K562 (cell line): ENCODE data around the gene IGSF23. TPM values are rescaled to one million over a fixed set of nuclear protein-coding genes. Genes with fewer than 3 reads are reported as not detected.

Experiments used
- ATAC-seq: fragments of 200-7000 bp; cut with Tn5 transposase; 3 replicates; pipeline ENCODE4 v1.9.1; 2020; ENCODE audit warnings: moderate library complexity
- BruUV-seq: library from RNA; stranded (reverse); fragments of 400-500 nt; replicated peaks from 2 replicates; lab custom pipeline; 2021; lab: Mats Ljungman, UMichigan
- CTCF ChIA-PET: fragments of 300-600 bp; formaldehyde crosslinking; extraction: SDS; loops from one replicate; lab custom pipeline; 2021; ENCODE audit warnings: low intra/inter-chr PET ratio; lab: Yijun Ruan, JAX
- POLR2A ChIA-PET: fragments of 300-600, 350-650 bp; sonication (Branson Sonifier 250); formaldehyde crosslinking; extraction: SDS; loops from one replicate; lab custom pipeline; 2021; ENCODE audit warnings: antibody characterized with exemption, inconsistent platforms; lab: Yijun Ruan, JAX
- DNase-seq, 4 experiments: peaks; one replicate each; pipeline versions ENCODE4 v3.0.0 to v3.0.0-alpha.2; 2011 to 2018; ENCODE audit warnings: low spot score in 3 of 4, mixed read lengths in 3 of 4; ENCODE audit errors: extremely low read depth in 1 of 4
- FAIRE-seq: peaks from 2 replicates; lab custom pipeline; 2011; peaks lifted over from hg19 to GRCh38; lab: Jason Lieb, UNC
- H2AFZ ChIP-seq: 2 replicates; pipeline ENCODE4 v1.6.0; 2011; ENCODE audit warnings: low read depth, low read length, control low read depth, inconsistent platforms
- H3K27ac ChIP-seq: fragments of 200-600 bp; 3 replicates; pipeline ENCODE4 v1.8.0; 2011; ENCODE audit warnings: low read depth, mild to moderate bottlenecking, control low read depth, inconsistent platforms, low read length, moderate library complexity, mixed read lengths; ENCODE audit errors: extremely low read depth
- H3K27me3 ChIP-seq, 2 experiments: fragments of 300-600 bp in 1 of 2; 2 replicates in 1 of 2; 3 replicates in 1 of 2; pipeline versions ENCODE4 v1.6.0 to v1.8.0; 2011; ENCODE audit warnings: inconsistent platforms in 2 of 2, low read length in 2 of 2, mild to moderate bottlenecking in 1 of 2, mixed read lengths in 1 of 2, moderate library complexity in 1 of 2; ENCODE audit not compliant: control insufficient read depth in 2 of 2, insufficient read depth in 2 of 2
- H3K36me3 ChIP-seq: fragments of 300-600 bp; 3 replicates; pipeline ENCODE4 v1.8.0; 2011; ENCODE audit warnings: mild to moderate bottlenecking, low read length, inconsistent platforms; ENCODE audit not compliant: control insufficient read depth, insufficient read depth
- H3K4me1 ChIP-seq, 2 experiments: fragments of 200-600 bp in 1 of 2; replicated peaks in 1 of 2; 2 replicates in 1 of 2; 3 replicates in 1 of 2; pipeline versions ENCODE4 v1.5.1 to v1.8.0; 2011; ENCODE audit warnings: inconsistent platforms in 2 of 2, low read length in 2 of 2, mild to moderate bottlenecking in 1 of 2, mixed read lengths in 1 of 2, moderate library complexity in 1 of 2; ENCODE audit not compliant: control insufficient read depth in 2 of 2, insufficient read depth in 2 of 2
- H3K4me2 ChIP-seq: 2 replicates; pipeline ENCODE4 v1.6.1; 2011; ENCODE audit warnings: low read length, control low read depth, inconsistent platforms, mixed read lengths; ENCODE audit not compliant: insufficient read depth
- H3K4me3 ChIP-seq: fragments of 200-600 bp; sonication (generic), shearing (Covaris generic); 2 replicates; pipeline ENCODE4 v1.5.1; 2016; ENCODE audit warnings: control low read depth, inconsistent platforms
- H3K79me2 ChIP-seq: fragments of 200-600 bp; 3 replicates; pipeline ENCODE4 v1.8.0; 2011; ENCODE audit warnings: low read length, inconsistent platforms; ENCODE audit not compliant: control insufficient read depth, insufficient read depth
- H3K9ac ChIP-seq, 2 experiments: 2 replicates each; pipeline versions ENCODE4 v1.6.0 to v1.6.1; 2011; ENCODE audit warnings: low read depth in 2 of 2, low read length in 2 of 2, control low read depth in 1 of 2, inconsistent platforms in 1 of 2, mild to moderate bottlenecking in 1 of 2, mixed read lengths in 1 of 2; ENCODE audit not compliant: insufficient read depth in 1 of 2
- H3K9me1 ChIP-seq: one replicate; pipeline ENCODE4 v1.6.0; 2011; ENCODE audit warnings: inconsistent platforms, mild to moderate bottlenecking, low read length, moderate library complexity; ENCODE audit not compliant: control insufficient read depth, insufficient read depth
- H3K9me3 ChIP-seq: replicated peaks from 2 replicates; pipeline ENCODE4 v1.5.1; 2011; ENCODE audit warnings: low read depth, low read length, inconsistent platforms; ENCODE audit not compliant: control insufficient read depth, insufficient read depth
- H4K20me1 ChIP-seq: replicated peaks from 2 replicates; pipeline ENCODE4 v1.6.1; 2011; ENCODE audit warnings: low read length, inconsistent platforms, mixed read lengths; ENCODE audit not compliant: control insufficient read depth, insufficient read depth
- DACH1 ChIP-seq: fragments of 450-650 bp; IDR thresholded peaks from 2 replicates; pipeline ENCODE4 v1.6.1; 2018; ENCODE audit not compliant: partially characterized antibody
- EZH2 ChIP-seq: IDR thresholded peaks from 2 replicates; pipeline ENCODE4 v1.6.1; 2012; ENCODE audit warnings: low read depth, mild to moderate bottlenecking, inconsistent platforms, low read length, borderline replicate concordance
- MBD2 ChIP-seq: sonication (generic); IDR thresholded peaks from 2 replicates; pipeline ENCODE4 v1.6.1; 2016; ENCODE audit warnings: low read depth, borderline replicate concordance
- NFIX ChIP-seq: fragments of 250-450 bp; sonication (Bioruptor Pico); IDR thresholded peaks from 2 replicates; pipeline ENCODE4 v1.4.0; 2020; ENCODE audit warnings: low read depth, mild to moderate bottlenecking, moderate library complexity
- PREB ChIP-seq: sonication (generic); formaldehyde crosslinking; IDR thresholded peaks from 2 replicates; pipeline ENCODE4 v1.8.1; 2023; ENCODE audit warnings: mild to moderate bottlenecking, missing genetic modification reagents
- RBM17 ChIP-seq: fragments of 200-400 bp; formaldehyde crosslinking; IDR thresholded peaks from 2 replicates; pipeline ENCODE4 v1.6.1; 2017; ENCODE audit warnings: low read depth, mild to moderate bottlenecking, low read length, borderline replicate concordance
- SMAD3 ChIP-seq: fragments of 450-650 bp; formaldehyde crosslinking; conservative IDR thresholded peaks from 2 replicates; pipeline ENCODE4 v1.4.0; 2020; ENCODE audit warnings: mild to moderate bottlenecking
- TCF15 ChIP-seq: fragments of 250-450 bp; sonication (Bioruptor Pico); IDR thresholded peaks from 2 replicates; pipeline ENCODE4 v1.8.0; 2022; ENCODE audit warnings: moderate library complexity, mild to moderate bottlenecking, inconsistent platforms
- U2AF2 ChIP-seq: fragments of 200-400 bp; formaldehyde crosslinking; optimal IDR thresholded peaks from 2 replicates; pipeline ENCODE3; 2017; ENCODE audit warnings: low read depth, mild to moderate bottlenecking, low read length
- ZNF197 ChIP-seq: fragments of 200-800 bp; sonication (Bioruptor generic); IDR thresholded peaks from 2 replicates; pipeline ENCODE4 v1.6.1; 2016; ENCODE audit warnings: low read depth, missing genetic modification characterization, missing compliant biosample characterization
- WGBS: fragments of 100-300 bp; shearing (Covaris generic); methylation state at CpG from one replicate; pipeline ENCODE4 v1.1.6; 2016; ENCODE audit warnings: low coverage, mixed read lengths; ENCODE audit not compliant: insufficient coverage; ENCODE audit errors: missing lambda C conversion rate; 5-methylcytosine and 5-hydroxymethylcytosine counted together
- in situ Hi-C: fragments of 300-500 bp; cut with MboI; formaldehyde crosslinking; loops from 4 replicates; pipeline ENCODE4 v1.15.0; 2018; ENCODE audit warnings: inconsistent platforms, mixed read lengths
- intact Hi-C: fragments of 100-400 bp; cut with micrococcal nuclease; formaldehyde crosslinking; loops from 2 replicates; pipeline ENCODE4 v1.14.2; 2022
- polyA plus RNA-seq, 8 experiments: library from polyadenylated mRNA; depleted of rRNA in 4 of 8; stranded (reverse) in 5 of 8; unstranded in 3 of 8; fragments of >200 nt; fragmentation: Nextera tagmentation in 2 of 8; fragmentation: Illumina TruSeq in 1 of 8; extraction: Ambion mirVana in 2 of 8; extraction: Trizol in 1 of 8; gene quantifications; 2 replicates each; pipeline versions ENCODE4 v1.2.1 to v1.2.3, GENCODE V29; 2011 to 2014; ENCODE audit warnings: inconsistent platforms in 1 of 8, missing spikeins in 1 of 8
- total RNA-seq, 7 experiments: library from RNA; depleted of rRNA in 6 of 7; stranded (reverse); fragments of >200 nt in 6 of 7; fragmentation: Illumina TruSeq in 2 of 7; extraction: Trizol in 2 of 7; gene quantifications; 2 replicates each; pipeline versions ENCODE4 v1.2.1 to v1.2.3, GENCODE V29; 2011 to 2021; ENCODE audit warnings: low replicate concordance in 1 of 7
- TF ChIP-seq, protein P1 (sequence below): fragments of 200-800 bp; sonication (Bioruptor generic); IDR thresholded peaks from 2 replicates; pipeline ENCODE4 v1.6.1; 2016; ENCODE audit warnings: missing genetic modification characterization, missing compliant biosample characterization
- TF ChIP-seq, protein P2 (sequence below): IDR thresholded peaks from 2 replicates; pipeline ENCODE4 v1.6.1; 2011; ENCODE audit warnings: borderline replicate concordance, low read depth, mild to moderate bottlenecking, moderate library complexity, low read length; ENCODE audit not compliant: insufficient read depth, poor library complexity, severe bottlenecking

The IGSF23 gene
- total and polyA plus RNA-seq, 9 of the 15 experiments (the other 6 are each of a cell fraction or from before 2014, with no cell fraction given), result not detected

DNA sequence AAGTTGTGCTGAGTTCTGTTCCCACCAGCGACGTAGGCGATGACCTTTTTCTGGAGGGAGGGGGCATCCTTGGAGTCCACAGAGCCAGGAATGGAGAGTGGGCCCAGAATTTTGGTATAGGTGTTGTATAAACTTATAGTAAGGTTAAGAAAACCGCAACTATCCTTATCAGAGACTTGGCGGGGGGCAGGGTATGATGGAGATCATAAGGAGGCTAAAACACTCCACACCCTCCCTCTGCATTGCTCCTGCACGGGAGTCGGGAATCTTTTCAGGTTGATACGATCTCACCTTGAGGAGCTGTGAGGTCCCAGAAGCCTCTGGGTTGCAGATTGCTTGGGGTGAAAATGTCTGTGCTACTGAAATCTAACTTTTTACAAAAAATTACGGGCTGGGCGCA, 51.6 kb downstream of the IGSF23 start:
- H3K4me2 ChIP-seq, result no peak overlapping the region
- H2AFZ ChIP-seq, result no peak overlapping the region
- intact Hi-C loops (no loop called here), in situ Hi-C loops (no loop called here)
- WGBS, result 65% methylated on average over 10 of the region's 10 CpGs
- H3K27ac ChIP-seq, result no peak overlapping the region
- no peaks in the 10 kb centered on the region for H3K9me3 ChIP-seq
- H3K79me2 ChIP-seq, result no peaks in the 10 kb centered on the region
- ChIA-PET POLR2A (interaction anchor here (0.6 kb wide), 1 partner anchor 280 kb away, joined by 3 read pairs; no protein-coding TSS in a partner anchor), CTCF (no interaction called here)
- no peaks in the 10 kb centered on the region for H3K9me1 ChIP-seq
- FAIRE-seq, result no peak
- no peaks in the 10 kb centered on the region for H3K27me3 ChIP-seq
- H3K4me1 ChIP-seq, result peaks cover 0 to 5% of the 10 kb centered on the region in 2 experiments; a peak in 4 of 5 replicates
- no peak for DNase-seq
- no peaks in the 10 kb centered on the region for H4K20me1 ChIP-seq
- no peak overlapping the region for H3K9ac ChIP-seq
- no TSS peak for BruUV-seq
- H3K36me3 ChIP-seq, result peaks cover 8% of the 10 kb centered on the region; the same call in 2 of the 3 replicates
- ATAC-seq, result no peak
- no peak overlapping the region for H3K4me3 ChIP-seq
- TF ChIP-seq DACH1 (no peak), PREB (CRISPR knock-in tag) (no peak), MBD2 (no peak), RBM17 (no peak), TCF15 (CRISPR knock-in tag) (no peak), SMAD3 (CRISPR knock-in tag) (no peak), NFIX (CRISPR knock-in tag) (no peak), ZNF197 (CRISPR knock-in tag) (no peak), U2AF2 (no peak), EZH2 (no peak)
- TF ChIP-seq, protein P1, sequence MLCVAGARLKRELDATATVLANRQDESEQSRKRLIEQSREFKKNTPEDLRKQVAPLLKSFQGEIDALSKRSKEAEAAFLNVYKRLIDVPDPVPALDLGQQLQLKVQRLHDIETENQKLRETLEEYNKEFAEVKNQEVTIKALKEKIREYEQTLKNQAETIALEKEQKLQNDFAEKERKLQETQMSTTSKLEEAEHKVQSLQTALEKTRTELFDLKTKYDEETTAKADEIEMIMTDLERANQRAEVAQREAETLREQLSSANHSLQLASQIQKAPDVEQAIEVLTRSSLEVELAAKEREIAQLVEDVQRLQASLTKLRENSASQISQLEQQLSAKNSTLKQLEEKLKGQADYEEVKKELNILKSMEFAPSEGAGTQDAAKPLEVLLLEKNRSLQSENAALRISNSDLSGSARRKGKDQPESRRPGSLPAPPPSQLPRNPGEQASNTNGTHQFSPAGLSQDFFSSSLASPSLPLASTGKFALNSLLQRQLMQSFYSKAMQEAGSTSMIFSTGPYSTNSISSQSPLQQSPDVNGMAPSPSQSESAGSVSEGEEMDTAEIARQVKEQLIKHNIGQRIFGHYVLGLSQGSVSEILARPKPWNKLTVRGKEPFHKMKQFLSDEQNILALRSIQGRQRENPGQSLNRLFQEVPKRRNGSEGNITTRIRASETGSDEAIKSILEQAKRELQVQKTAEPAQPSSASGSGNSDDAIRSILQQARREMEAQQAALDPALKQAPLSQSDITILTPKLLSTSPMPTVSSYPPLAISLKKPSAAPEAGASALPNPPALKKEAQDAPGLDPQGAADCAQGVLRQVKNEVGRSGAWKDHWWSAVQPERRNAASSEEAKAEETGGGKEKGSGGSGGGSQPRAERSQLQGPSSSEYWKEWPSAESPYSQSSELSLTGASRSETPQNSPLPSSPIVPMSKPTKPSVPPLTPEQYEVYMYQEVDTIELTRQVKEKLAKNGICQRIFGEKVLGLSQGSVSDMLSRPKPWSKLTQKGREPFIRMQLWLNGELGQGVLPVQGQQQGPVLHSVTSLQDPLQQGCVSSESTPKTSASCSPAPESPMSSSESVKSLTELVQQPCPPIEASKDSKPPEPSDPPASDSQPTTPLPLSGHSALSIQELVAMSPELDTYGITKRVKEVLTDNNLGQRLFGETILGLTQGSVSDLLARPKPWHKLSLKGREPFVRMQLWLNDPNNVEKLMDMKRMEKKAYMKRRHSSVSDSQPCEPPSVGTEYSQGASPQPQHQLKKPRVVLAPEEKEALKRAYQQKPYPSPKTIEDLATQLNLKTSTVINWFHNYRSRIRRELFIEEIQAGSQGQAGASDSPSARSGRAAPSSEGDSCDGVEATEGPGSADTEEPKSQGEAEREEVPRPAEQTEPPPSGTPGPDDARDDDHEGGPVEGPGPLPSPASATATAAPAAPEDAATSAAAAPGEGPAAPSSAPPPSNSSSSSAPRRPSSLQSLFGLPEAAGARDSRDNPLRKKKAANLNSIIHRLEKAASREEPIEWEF (CRISPR knock-in tag), result no peak
- TF ChIP-seq, protein P2, sequence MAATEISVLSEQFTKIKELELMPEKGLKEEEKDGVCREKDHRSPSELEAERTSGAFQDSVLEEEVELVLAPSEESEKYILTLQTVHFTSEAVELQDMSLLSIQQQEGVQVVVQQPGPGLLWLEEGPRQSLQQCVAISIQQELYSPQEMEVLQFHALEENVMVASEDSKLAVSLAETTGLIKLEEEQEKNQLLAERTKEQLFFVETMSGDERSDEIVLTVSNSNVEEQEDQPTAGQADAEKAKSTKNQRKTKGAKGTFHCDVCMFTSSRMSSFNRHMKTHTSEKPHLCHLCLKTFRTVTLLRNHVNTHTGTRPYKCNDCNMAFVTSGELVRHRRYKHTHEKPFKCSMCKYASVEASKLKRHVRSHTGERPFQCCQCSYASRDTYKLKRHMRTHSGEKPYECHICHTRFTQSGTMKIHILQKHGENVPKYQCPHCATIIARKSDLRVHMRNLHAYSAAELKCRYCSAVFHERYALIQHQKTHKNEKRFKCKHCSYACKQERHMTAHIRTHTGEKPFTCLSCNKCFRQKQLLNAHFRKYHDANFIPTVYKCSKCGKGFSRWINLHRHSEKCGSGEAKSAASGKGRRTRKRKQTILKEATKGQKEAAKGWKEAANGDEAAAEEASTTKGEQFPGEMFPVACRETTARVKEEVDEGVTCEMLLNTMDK, result no peak
